OCI-M2 (cell line): ENCODE measurements around the gene KMT2B.
A peak's percentile ranks its signal among the peaks of the same experiment; 100 is the strongest.
"Not testable (repeated sequence)": the region's sequence is repeated elsewhere in the genome, so short reads cannot be mapped to it uniquely, and the experiment has no call there.

ENCODE experiments used
- DNase-seq: peaks from one replicate; lab custom pipeline; 2025; ENCODE audit not compliant: unreplicated experiment; lab: John Stamatoyannopoulos, UW

KMT2B gene

DNA sequence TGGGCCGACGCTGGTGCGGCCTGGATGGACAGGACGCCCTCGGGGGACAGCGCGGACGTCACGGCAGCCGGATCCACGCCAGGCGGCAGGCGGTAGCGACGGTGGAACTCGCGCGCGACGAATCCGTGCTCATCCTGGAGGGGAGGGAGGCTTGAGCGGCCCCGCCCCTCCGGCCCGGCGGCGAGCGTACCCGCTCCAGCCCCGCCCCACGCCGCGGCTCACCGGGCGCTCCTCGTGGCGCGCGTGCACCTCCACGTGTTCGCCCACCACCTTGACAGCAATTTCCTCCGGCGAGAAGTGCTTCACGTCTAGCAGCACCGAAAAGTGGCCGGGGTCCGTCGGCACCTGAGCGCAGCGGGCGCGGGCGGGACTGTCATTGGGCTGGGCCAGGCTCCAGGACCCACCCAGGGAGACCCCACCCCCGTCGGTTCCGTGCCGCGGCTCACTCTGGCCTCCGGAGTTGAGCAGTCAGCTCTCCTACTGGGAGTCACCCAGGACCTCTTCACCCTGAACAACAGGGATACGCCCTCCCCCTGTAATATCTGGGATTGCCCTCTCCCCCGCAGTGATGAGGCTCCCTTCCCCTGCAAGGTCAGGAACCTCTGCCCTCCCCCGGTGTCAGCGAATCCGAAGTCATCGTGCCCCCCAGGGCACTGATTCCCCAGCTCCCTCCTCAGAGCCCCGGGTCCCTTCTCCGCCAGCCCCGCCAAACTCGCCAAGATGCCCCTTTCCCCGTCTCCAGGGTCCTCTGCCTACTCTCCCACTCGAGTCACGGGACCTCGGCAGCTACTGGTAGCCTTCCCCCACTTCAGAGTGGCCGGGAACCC is 38.0 kb downstream of the KMT2B start:
- DNase-seq: no peak

DNA sequence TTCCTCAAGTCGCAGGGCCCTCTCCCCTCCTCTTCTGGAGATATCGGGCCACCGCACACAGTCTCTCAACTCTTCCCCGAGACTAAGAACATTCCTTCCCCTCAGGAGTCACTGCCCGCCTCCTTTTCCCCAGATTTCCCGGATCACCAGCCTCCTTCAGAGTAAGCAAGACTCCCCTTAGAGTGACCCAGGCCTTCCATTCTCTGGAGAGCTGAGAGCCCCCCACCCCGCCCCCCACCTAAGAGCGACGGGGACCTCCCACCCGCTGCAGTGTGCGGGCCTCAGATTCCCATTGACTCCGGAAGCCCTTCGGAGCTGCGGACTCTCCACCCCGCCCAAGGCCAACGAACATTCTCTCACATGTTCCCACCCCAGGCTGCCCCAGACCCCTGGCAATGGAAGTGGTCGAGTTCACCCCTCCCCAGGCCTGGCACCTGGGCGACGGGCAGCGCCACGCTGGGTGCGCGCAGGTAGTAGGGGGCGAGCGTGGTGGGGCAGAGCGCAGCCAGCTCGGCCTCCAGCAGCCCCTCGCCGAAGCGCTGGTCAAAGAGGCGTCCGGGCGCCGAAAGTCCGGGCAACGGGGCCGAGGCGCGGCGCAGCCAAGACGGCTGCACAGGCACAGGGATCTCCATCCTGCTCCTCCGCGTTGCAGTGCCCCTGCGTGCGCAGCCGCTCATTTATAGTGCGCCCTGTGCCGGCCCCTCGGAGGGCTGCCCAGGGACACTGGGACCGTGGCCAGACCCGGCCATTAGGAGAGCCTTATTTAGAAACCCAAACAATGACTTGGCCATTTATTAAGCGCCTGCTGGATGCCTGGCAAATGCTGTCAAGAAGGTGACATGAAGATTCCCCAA is 38.8 kb downstream of the KMT2B start, which contains the start of gene HSPB6:
TSS of gene HSPB6 (minus strand) at position 653 of the 854 bp plus-strand sequence. CDS start at position 632, 21 bp downstream.
- no peak for DNase-seq

DNA sequence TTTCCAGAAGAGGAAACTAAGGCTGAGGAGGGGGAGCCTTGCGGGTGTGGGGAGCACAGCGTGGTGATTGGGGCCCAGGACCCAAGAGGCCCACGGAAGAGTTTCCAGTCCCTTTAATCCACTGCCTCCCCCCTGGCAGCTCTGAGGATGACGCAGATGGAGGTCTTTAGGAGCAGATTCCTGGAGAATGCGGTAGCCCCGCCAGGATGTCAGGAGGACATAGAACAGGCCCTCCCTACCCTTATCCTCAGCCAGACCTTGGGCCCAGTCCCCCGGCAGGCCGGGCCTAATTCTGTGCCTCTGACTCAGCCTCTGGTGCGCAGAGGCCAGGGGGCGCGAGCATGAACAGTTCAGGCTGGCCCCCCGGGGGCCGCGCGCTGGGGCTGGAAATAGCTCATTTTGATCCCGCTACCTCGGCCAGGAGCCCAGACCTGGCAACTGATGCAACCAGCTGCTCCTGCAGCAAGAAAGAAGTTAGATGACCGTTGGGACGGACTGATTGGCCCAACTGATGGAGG is 39.5 kb downstream of the KMT2B start:
- peak; percentile 94 for DNase-seq

DNA sequence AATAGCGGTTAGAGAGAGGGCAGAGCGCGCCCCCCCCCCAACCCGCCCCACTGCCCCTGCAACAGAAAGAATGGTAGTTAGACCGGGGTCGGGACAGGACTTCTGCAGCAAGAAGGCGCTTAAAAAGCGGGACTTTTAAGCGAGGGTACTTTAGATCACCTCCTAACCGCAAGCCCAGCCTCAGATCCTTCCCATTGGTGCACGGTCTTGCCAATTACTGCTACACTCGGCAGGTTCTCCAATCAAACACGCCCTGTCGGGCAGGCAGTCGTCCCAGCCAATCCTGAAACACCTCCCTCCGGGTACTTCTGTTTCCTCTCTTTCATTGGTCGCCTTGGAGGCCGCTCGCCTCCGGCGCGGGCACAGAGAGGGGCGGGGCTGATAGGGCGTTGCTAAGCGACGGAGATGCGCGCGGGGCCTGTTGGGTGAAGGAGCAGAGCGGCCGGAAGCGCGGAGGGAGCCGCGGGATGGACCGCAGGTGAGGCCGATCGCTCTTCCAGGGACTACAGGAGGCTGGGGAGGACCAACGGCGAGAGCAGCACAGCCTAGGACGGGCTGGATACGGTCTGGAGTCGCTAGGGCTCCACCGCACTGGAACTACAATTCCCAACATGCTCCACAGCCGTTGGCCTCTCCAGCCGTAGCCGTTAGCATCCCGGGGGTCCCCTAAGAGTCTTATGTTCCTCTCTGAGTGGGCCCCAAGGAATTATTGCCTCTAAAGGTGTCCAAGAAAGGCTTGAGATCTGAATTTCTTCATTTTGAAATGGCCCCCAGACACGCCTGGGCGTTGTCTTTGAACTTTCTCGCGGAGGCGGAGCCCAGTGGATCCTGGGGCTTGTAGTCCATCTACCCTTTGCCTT is 40.2 kb downstream of the KMT2B start, which contains the start of gene PROSER3:
TSS of gene PROSER3 (plus strand) at position 428 of the 860 bp plus-strand sequence. CDS start at position 468, 40 bp downstream.
- DNase-seq: peak; percentile 100

DNA sequence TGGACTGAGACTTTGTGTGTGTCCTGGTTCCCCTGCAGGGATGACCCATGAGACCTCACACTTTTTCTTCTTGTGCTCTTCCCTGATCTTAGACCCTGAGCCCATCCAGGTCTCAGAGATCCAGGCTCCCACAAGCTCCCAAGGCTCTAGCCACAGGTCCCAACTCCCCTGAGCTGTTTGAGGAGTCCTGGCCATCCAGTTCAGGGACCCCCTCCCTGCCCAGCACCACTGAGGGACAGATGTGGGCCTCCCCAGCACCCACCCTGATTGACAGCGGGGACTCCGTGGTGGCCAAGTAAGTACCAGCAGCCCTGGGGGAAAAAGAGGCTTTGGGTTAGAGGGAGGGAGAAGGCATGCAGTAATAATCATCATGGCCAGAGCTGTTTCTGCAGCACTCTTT is 41.9 kb downstream of the KMT2B start:
- no peak for DNase-seq

DNA sequence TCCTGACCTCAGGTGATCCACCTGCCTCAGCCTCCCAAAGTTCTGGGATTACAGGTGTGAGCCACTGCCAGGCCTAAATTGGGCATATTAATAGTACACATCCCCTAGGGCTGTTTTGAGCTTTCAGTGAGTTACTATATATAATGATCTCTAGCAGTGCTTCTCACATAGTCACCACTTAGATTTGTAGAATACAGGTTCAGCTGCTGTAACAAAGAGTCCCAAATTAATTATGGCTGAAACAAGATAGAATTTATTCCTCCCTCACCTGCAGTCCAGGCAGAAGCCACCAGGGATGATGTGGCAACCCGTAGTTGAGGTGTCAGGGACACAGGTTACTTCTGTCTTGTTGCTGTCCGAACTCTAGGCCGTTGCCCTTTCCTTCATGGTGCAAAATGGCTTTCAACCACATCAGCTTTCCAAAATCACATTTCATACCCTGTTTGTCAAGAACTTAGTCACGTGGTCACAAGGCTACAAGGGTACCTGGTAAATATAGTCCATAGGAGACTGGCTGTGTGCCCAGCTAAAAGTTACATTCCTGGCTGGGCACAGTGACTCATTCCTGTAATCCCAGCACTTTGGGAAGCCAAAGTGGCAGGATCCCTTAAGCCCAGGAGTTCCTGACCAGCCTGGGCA is 43.0 kb downstream of the KMT2B start:
- DNase-seq: no peak

DNA sequence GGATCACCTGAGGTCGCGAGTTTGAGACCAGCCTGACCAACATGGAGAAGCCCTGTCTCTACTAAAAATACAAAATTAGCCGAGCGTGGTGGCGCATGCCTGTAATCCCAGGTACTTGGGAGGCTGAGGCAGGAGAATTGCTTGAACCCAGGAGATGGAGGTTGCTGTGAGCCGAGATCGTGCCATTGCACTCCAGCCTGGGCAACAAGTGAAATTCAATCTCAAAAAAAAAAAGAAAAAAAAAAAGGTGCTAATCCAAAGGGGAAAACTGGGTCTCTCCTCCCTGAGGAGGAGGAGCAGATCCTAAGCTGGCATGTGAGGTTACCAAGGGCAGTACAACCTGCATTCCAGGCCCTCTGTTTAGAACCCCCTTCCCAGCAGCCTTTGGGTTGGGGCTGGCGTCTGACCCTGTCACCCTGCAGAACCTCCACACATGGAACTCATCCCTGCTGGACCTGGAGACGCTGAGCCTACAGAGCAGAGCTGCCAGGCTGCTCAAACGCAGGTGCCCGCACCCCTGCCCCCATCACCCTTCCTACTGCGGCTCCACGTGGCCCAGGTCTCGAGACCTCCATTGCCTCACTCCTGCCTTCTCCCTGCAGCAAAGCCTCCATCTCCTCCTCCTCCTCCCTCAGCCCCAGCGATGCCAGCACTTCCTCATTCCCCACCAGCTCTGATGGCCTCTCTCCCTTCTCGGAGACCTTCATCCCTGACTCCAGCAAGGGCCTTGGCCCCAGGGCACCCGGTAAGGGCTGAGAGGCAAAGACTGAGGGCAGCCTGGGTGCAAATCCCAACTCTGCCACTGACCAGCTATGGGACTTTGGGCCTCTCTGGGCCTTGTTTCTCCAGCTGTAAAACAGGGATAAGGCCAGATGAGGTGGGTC is 46.9 kb downstream of the KMT2B start:
- no peak for DNase-seq

DNA sequence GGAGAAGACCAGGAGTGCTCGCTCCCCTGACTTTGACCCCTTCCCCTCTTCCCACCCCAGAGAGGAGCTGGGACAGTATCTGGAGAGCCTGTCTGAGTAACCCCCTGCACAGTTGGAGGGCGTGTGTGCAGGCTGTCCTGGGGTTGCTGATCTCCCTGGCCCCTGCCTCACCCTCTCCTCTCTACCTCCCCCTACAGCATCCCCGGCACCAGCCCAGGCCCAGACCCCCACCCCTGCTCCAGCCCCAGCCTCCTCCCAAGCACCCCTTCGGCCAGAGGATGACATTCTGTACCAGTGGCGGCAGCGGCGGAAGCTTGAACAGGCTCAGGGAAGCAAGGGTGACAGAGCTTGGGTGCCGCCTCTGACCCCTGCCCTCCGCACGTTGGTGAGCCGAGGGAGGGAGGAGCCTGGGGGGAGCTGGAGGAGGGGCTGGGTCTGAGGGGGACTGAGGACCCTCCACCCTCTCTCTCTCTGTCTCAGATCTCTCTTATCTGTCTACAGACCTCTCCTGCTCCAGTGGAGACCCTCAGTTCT is 48.8 kb downstream of the KMT2B start:
- no peak for DNase-seq

DNA sequence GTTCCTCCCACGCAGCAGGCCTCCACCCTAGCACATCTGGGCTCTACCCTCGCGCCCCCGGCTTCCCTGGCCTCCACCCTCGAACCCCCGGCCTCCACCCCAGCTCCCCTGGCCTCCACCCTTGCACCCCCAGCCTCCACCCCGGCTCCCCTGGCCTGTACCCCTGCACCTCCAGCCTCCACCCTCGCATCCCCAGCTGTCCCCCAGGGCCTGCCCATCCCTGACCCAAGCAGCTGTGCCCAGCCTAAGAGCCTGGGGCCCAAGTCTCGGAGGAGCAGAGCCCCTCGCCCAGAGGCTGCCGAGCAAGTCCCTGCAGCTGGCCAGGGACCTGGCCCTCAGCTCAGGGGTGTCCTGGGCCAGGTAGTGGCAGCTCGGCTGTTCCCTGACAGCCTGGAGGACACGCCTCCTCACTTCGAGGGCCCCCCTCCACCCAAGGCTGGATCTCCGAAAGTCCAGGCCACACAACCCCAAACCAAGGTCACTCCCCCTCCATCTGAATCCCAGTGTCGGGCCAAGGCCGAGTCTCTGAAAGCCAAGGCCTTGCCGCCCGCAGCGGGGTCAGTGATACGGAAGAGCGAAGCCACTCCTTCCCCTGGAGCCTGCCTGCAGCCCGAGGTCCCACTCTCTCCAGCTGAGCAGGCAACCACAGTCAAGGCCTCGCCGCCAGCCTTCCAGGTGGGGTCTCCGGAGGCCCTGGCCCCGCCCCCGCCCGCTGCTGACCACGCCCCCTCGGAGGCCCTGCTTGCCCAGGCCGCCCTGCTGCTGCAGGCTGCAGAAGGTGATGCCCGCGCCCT is 49.7 kb downstream of the KMT2B start:
- no peak for DNase-seq

DNA sequence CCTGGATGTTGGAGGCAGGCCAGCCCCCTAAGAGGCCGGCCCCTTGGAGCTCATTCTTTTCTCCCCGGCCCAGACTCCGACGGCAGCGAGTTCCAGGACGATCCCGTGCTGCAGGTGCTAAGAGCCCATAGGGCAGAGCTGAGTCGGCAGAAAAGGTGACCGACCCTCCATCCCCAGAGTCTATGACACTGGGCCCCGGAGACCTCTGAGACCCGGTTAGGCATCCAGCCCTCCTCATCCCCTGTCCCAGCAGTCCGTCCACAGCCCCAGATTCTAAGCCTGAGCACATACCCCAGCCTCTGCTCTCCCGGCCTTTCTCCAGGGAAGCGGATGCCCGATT is 50.2 kb downstream of the KMT2B start:
- no peak for DNase-seq

DNA sequence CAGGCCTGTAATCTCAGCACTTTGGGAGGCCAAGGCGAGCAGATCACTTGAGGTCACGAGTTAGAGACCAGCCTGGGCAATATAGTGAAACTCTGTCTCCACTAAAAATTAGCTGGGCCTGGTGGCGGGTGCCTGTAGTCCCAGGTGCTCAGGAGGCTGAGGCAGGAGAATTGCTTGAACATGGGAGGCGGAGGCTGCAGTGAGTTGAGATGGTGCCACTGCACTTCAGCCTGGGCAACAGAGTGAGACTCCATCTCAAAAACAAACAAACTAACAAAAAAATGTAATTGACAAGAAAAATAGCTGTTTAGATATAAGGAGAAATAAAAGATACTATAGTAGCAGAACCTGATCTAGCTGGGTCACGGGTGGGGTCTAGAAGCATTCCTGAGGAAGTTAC is 54.6 kb downstream of the KMT2B start:
- not testable (repeated sequence) for DNase-seq

DNA sequence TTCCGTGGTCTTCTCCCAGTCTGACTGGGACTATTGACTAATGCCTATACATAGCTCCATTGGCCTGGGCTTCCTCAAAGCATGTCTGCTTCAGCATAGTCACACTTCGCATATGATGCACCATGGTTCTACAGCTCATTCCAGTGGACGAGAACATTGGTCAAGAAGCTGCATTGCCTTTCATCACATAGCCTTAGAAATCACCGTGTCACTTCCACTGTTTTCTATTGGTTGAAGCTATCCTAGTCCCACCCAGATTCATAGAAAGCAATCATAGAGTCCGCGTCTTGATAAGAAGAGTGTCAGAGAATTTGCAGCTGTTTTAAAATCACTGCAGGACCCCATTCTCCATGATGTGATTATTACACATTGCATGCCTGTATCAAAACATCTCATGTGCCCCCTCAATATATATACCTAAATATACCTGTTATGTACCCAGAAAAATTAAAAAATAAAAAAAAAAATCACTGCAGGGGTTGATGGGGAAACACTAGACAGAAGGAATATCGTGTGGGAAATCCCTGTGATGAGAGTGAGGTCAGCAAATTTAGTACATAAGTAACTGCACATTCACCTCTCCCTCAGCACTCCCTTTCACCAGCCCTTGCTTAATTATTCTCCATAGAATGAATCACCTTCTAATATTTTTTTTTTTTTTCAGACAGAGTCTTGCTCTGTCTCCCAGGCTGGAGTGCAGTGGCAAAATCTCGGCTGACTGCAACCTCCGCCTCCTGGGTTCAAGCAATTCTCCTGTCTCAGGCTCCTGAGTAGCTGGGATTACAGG is 55.4 kb downstream of the KMT2B start:
- no peak for DNase-seq

DNA sequence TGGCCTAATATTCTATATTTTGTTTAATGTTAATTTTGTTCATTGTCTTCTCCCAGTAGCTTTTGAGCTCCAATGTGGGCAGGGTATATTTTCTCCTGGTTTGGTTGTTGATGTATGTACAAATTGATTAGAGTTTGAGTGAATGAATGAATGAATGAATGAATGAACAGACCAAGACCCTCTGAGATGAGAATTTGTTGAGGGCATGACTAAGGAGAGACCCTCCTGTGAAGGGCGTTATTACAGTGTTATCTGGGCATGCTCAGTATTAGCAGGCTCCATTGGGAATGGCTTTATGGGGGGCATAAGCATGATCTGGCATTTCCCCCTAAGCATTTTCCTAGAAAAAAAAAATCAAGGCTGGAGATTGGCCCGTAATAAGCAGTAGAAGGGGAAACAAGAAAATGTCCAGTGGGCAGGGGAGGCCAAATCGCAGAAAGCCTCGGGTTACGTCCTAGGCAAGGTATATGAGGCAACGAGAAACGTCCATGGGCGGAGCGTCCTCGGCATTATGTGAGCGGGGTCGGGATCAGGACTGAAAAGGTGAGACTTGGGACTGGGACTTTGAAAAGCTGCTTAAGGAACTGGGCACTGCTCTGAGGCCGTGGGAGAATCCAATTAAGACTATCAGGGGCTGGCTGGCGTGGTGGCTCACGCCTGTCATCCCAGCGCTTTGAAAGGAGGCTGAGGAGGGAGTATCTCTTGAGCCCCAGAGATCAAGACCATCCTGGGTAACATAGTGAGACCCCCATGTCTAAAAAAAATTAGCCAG is 56.7 kb downstream of the KMT2B start:
- no peak for DNase-seq

DNA sequence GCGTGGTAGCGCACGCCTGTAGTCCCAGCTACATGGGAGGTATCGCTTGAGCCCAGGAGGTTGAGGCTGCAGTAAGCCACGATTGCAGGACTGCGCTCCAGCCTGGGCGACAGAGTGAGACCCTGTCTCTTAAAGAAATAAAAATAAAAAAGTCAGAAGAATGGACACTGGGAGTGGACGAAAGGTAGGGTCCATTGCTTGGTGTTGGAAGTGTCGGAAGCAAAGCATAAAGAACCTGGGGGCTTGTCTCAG is 57.2 kb downstream of the KMT2B start:
- no peak for DNase-seq

DNA sequence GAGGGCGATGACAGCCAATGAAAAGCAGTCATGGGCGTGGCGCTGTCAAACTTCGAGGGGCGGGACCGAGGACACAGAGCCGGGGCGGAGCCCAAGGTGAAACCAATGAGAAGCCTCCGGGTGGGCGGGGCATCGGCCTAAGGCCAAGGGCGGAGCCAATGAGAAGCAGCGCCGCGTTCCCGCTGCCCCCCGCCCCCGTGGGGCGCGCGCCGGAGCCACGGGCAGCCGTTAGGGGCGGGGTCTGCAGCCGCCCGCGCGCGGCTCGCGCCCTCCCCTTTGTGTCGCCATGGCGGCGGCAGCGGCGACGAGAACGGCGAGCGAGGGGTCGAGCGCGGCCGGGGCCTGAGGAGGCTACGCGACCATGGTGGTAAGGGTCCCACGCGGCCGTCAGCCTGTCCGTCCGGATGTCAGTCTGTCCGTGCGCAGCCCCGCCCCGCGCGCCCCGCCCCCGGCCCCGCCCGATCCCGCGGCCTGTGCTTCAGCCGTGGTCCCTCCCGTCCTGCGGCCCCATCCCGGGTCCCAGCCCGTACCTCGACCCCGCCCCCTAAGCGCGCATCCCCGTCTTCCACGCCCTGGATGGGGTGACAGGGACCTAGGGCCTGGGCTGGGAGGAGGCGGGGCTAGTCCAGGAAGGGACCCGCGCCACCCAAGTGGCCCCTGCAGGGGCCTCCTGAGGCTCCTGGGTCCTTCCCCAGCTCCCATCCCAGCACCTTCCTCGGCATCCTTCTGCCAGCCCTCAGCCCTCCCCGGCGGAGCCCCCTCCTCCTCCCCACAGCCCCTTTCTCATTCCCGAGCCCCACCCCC is 57.7 kb downstream of the KMT2B start, which contains the start of gene ARHGAP33:
TSS of gene ARHGAP33 (plus strand) at position 267 of the 804 bp plus-strand sequence. CDS start at position 362, 95 bp downstream.
- peak; percentile 100 for DNase-seq
